ENCODE measurements around the gene NUP210.

The NUP210 gene

GRCh38 chr3:13373975-13374586 is 46.0 kb downstream of the NUP210 start:
- Histone ChIP-seq H2AFZ (ENCODE audit: low read depth, low read length) (no peak overlapping the region), H3K9me3 (ENCODE audit: insufficient read depth, low read length, severe bottlenecking) (no peaks in the 10 kb centered on the region), H3K27me3 (ENCODE audit: insufficient read depth, low read length, poor library complexity) (no peaks in the 10 kb centered on the region), H3K9ac (ENCODE audit: low read depth, low read length) (no peak overlapping the region), H3K27ac (ENCODE audit: low read length) (peak overlapping the region; percentile 32; the same call in 1 of the 2 replicates), H3K36me3 (ENCODE audit: insufficient read depth, low read length) (peaks cover 96% of the 10 kb centered on the region), H3K4me1 (ENCODE audit: insufficient read depth, low read length) (no peaks in the 10 kb centered on the region), H3K4me3 (ENCODE audit: low read depth in 1 of 2, low read length in 2 of 2) (no peak overlapping the region), H3K79me2 (ENCODE audit: insufficient read depth, low read length) (no peaks in the 10 kb centered on the region), H4K20me1 (ENCODE audit: insufficient read depth, low read length) (peaks cover 11% of the 10 kb centered on the region), H3K4me2 (ENCODE audit: insufficient read depth, low read length) (no peak overlapping the region)
- DNase-seq (no peak), ATAC-seq (ENCODE audit: insufficient read depth, low read depth) (no peak)
- TF ChIP-seq EZH2 (IDR thresholded peaks at IDR 0.05; ENCODE audit: borderline replicate concordance, low read depth, low read length, severe bottlenecking) = no peak
- peak; percentile 6 for TF ChIP-seq CTCF (IDR thresholded peaks at IDR 0.05; ENCODE audit: borderline replicate concordance, extremely low read depth, low read length, poor library complexity, severe bottlenecking)

GRCh38 chr3:13372656-13373055 is 47.5 kb downstream of the NUP210 start:
- Histone ChIP-seq H3K27me3 (ENCODE audit: insufficient read depth, low read length, poor library complexity) (no peaks in the 10 kb centered on the region), H3K79me2 (ENCODE audit: insufficient read depth, low read length) (no peaks in the 10 kb centered on the region), H4K20me1 (ENCODE audit: insufficient read depth, low read length) (peaks cover 4% of the 10 kb centered on the region; the same call in 1 of the 2 replicates), H3K27ac (ENCODE audit: low read length) (no peak overlapping the region), H3K4me2 (ENCODE audit: insufficient read depth, low read length) (no peak overlapping the region), H3K4me1 (ENCODE audit: insufficient read depth, low read length) (no peaks in the 10 kb centered on the region), H3K9ac (ENCODE audit: low read depth, low read length) (no peak overlapping the region), H3K4me3 (ENCODE audit: low read depth in 1 of 2, low read length in 2 of 2) (no peak overlapping the region), H3K36me3 (ENCODE audit: insufficient read depth, low read length) (peaks cover 95% of the 10 kb centered on the region), H2AFZ (ENCODE audit: low read depth, low read length) (no peak overlapping the region), H3K9me3 (ENCODE audit: insufficient read depth, low read length, severe bottlenecking) (no peaks in the 10 kb centered on the region)
- no peak for ATAC-seq (ENCODE audit: insufficient read depth, low read depth)
- TF ChIP-seq CTCF (IDR thresholded peaks at IDR 0.05; ENCODE audit: borderline replicate concordance, extremely low read depth, low read length, poor library complexity, severe bottlenecking) = no peak
- no peak for TF ChIP-seq EZH2 (IDR thresholded peaks at IDR 0.05; ENCODE audit: borderline replicate concordance, low read depth, low read length, severe bottlenecking)
- DNase-seq = no peak

- ATAC-seq (ENCODE audit: insufficient read depth, low read depth) (no peak), DNase-seq (no peak)
- H3K4me2 ChIP-seq (ENCODE audit: insufficient read depth, low read length) = no peak overlapping the region
- H3K27ac ChIP-seq (ENCODE audit: low read length) = peak overlapping the region; percentile 5; the same call in 1 of the 2 replicates
- peaks cover 4% of the 10 kb centered on the region; the same call in 1 of the 2 replicates for H4K20me1 ChIP-seq (ENCODE audit: insufficient read depth, low read length)
- no peaks in the 10 kb centered on the region for H3K79me2 ChIP-seq (ENCODE audit: insufficient read depth, low read length)
- no peak for TF ChIP-seq EZH2 (IDR thresholded peaks at IDR 0.05; ENCODE audit: borderline replicate concordance, low read depth, low read length, severe bottlenecking)
- TF ChIP-seq CTCF (IDR thresholded peaks at IDR 0.05; ENCODE audit: borderline replicate concordance, extremely low read depth, low read length, poor library complexity, severe bottlenecking) = no peak
- H3K9ac ChIP-seq (ENCODE audit: low read depth, low read length) = no peak overlapping the region
- no peaks in the 10 kb centered on the region for H3K4me1 ChIP-seq (ENCODE audit: insufficient read depth, low read length)
- H3K4me3 ChIP-seq (ENCODE audit: low read depth in 1 of 2, low read length in 2 of 2) = no peak overlapping the region
- peaks cover 95% of the 10 kb centered on the region for H3K36me3 ChIP-seq (ENCODE audit: insufficient read depth, low read length)
- no peak overlapping the region for H2AFZ ChIP-seq (ENCODE audit: low read depth, low read length)
- no peaks in the 10 kb centered on the region for H3K9me3 ChIP-seq (ENCODE audit: insufficient read depth, low read length, severe bottlenecking)
- no peaks in the 10 kb centered on the region for H3K27me3 ChIP-seq (ENCODE audit: insufficient read depth, low read length, poor library complexity)
Observed at GRCh38 chr3:13372126-13372525, 48.0 kb downstream of the NUP210 start.
